Mesenteric fat pad (tissue), 1 donor: ENCODE measurements around the gene KCNC1. TPM values are rescaled to one million over a fixed set of nuclear protein-coding genes. Genes with fewer than 3 reads are reported as not detected.

Experiments used
- DNase-seq: peaks from one replicate; pipeline ENCODE4 v3.0.0-alpha.2; 2020; ENCODE audit warnings: low spot score
- total RNA-seq: library from RNA; stranded (reverse); fragmentation: NEBNext Ultra II Directional; extraction: Animal tissue kit (Norgen Biotek cat#: 25700); gene quantifications from one replicate; pipeline ENCODE4 v1.2.1, GENCODE V29; 2021
- donor health status: DM: yes; HTN: yes; CAD: no.

The KCNC1 gene
- total RNA-seq, 1 donor from 2014 or later = not detected

- no peak for DNase-seq
These were observed 20.2 kb upstream of the KCNC1 start for GRCh38 chr11:17714356-17714854.

- DNase-seq = no peak
These were observed 19.7 kb upstream of the KCNC1 start for GRCh38 chr11:17714870-17715269.

- no peak for DNase-seq
These were observed 17.8 kb upstream of the KCNC1 start for GRCh38 chr11:17716807-17717206.

- no peak for DNase-seq
These were observed 16.6 kb upstream of the KCNC1 start for GRCh38 chr11:17718015-17718414.

- peak; percentile 82 for DNase-seq
These were observed 16.0 kb upstream of the KCNC1 start for GRCh38 chr11:17718510-17718962.

GRCh38 chr11:17719028-17719937 is 15.3 kb upstream of the KCNC1 start, which contains the start of gene MYOD1:
Gene MYOD1 (plus strand): TSS chr11:17719571. CDS start chr11:17719783, 212 bp downstream.
- peak; percentile 83 for DNase-seq

GRCh38 chr11:17719938-17720795 is 14.4 kb upstream of the KCNC1 start:
- DNase-seq = peak; percentile 86

GRCh38 chr11:17720796-17721171 is 13.8 kb upstream of the KCNC1 start:
- DNase-seq = peak; percentile 65

GRCh38 chr11:17721242-17721999 is 13.2 kb upstream of the KCNC1 start:
- peak; percentile 83 for DNase-seq

GRCh38 chr11:17722000-17722643 is 12.5 kb upstream of the KCNC1 start:
- peak; percentile 59 for DNase-seq

GRCh38 chr11:17724020-17724908 is 10.3 kb upstream of the KCNC1 start:
- DNase-seq = no peak

- no peak for DNase-seq
These were observed 9.4 kb upstream of the KCNC1 start for GRCh38 chr11:17725174-17725573.

- DNase-seq = no peak
These were observed 4.4 kb upstream of the KCNC1 start for GRCh38 chr11:17730137-17730536.

- no peak for DNase-seq
These were observed 3.7 kb upstream of the KCNC1 start for GRCh38 chr11:17730608-17731462.

- DNase-seq = no peak
These were observed 1.3 kb upstream of the KCNC1 start for GRCh38 chr11:17733261-17733660.

GRCh38 chr11:17734986-17735817 is 621 bp downstream of the KCNC1 start:
- DNase-seq = peak; percentile 90

- DNase-seq = peak; percentile 85
These were observed 1.4 kb downstream of the KCNC1 start for GRCh38 chr11:17735818-17736578.
